Activated CD4-positive, alpha-beta T cell treated with anti-CD3 and anti-CD28 coated beads, Interleukin-2, amount 50 U/mL, for 48 hours (primary cell): ENCODE data around the gene PKIG.

Experiments used
- DNase-seq, 2 experiments: peaks; one replicate each; pipeline ENCODE4 v3.0.0-alpha.2; 2020

PKIG gene

GRCh38 chr20:44621325-44621724 is 38.9 kb downstream of the PKIG start:
- no peak for DNase-seq

- no peak for DNase-seq
Measured at GRCh38 chr20:44621939-44622338, 39.6 kb downstream of the PKIG start.

- DNase-seq = no peak
Measured at GRCh38 chr20:44622501-44623270, 40.3 kb downstream of the PKIG start.

- no peak for DNase-seq
Measured at GRCh38 chr20:44624152-44624551, 41.8 kb downstream of the PKIG start.

GRCh38 chr20:44624743-44625271 is 42.4 kb downstream of the PKIG start:
- DNase-seq = no peak

GRCh38 chr20:44625361-44625760 is 43.0 kb downstream of the PKIG start:
- DNase-seq = no peak

- no peak for DNase-seq
Measured at GRCh38 chr20:44626278-44626677, 43.9 kb downstream of the PKIG start.

- DNase-seq = no peak
Measured at GRCh38 chr20:44627364-44628010, 45.1 kb downstream of the PKIG start.

DNA sequence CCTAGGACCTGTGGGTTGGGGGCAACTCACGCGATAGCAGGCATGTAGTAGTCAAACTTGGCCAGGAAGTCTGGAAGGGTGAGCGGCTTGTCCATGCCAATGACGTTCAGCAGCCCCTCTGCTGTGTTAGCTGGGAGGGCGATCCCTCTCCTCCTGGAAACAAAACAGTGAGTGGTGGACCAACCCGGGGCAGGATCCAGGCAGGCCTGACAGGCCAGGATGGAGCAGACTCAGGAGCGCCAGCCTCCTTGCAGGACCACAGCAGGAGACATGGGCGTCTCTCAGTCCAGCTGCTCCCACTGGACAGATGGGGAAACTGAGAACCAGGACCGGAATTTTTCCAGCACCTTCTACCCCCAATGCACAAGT is 46.6 kb downstream of the PKIG start:
- no peak for DNase-seq

DNA sequence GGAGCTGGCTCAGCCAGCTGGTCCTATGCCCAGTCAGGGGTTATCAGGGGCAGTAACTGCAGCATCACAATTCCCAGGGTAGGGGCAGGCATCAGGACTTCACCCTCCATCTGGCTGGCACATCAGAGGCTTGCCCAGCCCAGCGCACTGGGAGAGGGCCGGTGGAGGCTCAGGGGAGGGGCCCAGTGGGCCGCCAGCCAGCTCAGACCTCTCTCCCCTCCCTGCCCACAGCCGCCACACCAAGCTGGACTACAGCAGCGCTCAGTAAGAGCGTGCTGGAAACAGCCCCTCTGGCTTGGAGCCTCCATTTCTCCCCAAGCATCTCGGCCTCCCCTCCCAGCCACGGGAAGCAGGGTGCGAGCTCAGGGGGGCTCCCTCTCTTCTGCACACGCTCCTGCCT is 47.2 kb downstream of the PKIG start:
- DNase-seq = no peak

GRCh38 chr20:44630297-44630696 is 47.9 kb downstream of the PKIG start:
- DNase-seq = no peak

- no peak for DNase-seq
Measured at GRCh38 chr20:44632103-44632752, 49.8 kb downstream of the PKIG start.

GRCh38 chr20:44633187-44633810 is 50.9 kb downstream of the PKIG start:
- DNase-seq = no peak

DNA sequence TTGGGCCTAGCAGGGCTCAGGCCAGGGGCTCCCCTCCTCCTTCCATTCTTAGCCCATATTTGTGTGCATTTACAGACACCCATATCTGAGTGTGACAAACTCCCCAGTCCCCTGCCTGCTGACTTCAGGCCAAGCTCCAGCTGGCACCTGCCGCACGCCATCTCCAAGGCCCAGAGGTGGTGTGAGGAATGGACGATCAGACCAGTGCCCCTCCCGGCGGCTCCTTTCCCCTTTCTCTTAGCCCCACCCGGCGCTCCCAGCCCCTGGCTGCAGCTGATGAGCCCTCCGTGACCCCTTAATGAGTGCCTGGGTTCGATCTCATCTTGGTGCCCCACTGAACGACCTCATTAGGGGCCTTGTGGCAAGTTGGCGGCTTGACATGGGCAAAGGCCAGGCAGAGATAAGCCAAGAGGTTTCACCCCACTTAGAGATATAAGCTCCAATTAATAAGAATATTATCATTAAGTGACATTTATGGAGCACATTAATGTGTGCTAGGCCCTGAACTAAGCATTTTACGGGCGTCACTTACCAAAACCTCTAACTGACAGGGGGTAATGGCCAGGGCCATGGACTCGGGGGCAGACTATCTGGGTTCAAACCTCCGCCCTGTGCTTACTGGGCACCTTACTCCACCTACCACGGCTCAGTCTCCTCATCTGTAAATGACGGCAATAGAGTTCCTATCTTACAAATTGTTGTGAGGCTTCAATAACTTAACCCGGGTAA is 51.7 kb downstream of the PKIG start:
- no peak for DNase-seq

DNA sequence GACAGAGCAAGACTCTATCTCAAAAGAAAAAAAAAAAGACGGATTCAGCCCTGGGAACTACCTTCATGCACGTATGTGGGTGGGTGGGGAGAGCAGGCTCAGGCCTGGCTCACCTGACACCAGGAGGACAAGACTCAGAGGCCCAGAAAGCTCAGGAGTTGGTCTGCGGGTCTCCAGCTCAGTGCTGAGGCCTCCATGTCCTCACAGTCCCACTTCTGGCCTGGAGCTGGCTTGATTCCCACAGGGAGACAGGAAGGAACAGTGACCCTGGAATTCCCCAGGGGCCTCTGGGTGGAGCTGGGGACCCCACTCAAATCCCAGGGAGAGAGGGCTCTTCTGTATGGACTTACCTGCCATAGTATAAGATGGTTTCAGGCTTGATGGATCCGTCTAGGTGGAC is 53.5 kb downstream of the PKIG start:
- DNase-seq = no peak

GRCh38 chr20:44637042-44637441 is 54.7 kb downstream of the PKIG start:
- no peak for DNase-seq

DNA sequence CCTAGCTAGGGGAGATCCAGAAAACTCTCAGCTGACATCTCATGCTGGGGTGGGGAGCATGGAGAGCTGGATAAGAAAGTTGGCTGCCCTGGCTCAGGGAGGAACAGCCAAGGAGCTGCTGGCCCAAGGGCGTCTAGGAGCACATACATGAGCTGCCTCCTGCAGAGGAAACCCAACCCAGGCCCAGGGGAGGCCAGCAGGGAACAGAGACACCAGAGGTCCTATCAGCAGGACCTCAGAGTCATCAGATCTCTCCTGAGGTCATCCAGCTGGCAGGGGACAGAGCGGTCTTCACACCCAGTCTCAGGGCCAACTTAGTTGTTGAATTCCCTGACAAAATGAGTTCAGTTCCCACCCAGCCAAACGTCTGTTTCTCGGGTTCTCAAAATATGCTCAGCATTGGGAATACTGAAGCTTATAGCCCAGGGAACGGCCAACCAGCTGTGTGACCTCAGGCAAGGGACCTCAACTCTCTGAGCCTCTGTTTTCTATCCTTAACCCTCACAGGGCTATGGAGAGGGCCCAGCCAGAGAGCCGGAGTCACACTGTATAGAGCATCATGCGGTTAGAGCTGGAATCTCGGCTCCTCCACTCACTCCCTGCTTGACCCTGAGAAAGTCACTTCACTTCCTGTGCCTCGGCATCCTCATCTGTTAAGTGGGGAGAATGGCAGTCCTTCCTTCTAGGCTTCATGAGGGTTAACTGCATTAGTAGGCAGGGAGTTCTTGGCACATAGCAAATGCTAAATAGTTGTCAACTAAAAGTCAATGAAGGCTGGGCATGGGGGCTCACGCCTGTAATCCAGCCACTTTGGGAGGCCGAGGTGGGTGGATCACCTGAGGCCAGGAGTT is 55.4 kb downstream of the PKIG start:
- DNase-seq = no peak

GRCh38 chr20:44640522-44640921 is 58.1 kb downstream of the PKIG start:
- no peak for DNase-seq

GRCh38 chr20:44641325-44641724 is 58.9 kb downstream of the PKIG start:
- DNase-seq = no peak

GRCh38 chr20:44642203-44643153 is 60.1 kb downstream of the PKIG start:
- DNase-seq = peak; percentile 34 to 40

GRCh38 chr20:44643154-44643519 is 60.8 kb downstream of the PKIG start:
- no peak for DNase-seq
